C4-2B (cell line): ENCODE data around the gene DTX4.

Experiments
- ZFX ChIP-seq: fragments of 450-650 bp; IDR thresholded peaks from 2 replicates; pipeline ENCODE4 v1.6.1; 2017
- TF ChIP-seq, protein P1 (sequence below): fragments of 450-650 bp; conservative IDR thresholded peaks from 2 replicates; pipeline ENCODE4 v1.5.1; 2017; ENCODE audit warnings: mild to moderate bottlenecking

DNA sequence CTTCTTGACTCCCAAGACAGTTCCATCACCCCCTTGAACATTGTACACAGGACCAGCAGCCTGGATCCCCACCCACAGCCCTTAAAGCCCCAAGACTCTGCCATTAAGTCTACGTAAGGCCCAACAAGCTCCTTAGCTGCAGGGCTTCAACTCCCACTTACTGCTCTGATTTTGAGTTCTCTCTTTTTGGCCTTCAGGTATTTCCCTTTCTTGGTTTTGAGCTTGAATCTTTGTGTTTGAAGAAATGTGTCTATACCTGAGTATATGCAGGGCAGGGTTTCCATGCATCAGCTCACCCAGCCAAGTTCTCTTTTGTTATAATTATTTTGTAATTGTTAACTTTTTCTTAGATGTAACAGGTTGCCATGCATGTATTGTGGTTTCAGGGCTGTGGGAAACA, 51.2 kb downstream of the DTX4 start:
- TF ChIP-seq, protein P1, sequence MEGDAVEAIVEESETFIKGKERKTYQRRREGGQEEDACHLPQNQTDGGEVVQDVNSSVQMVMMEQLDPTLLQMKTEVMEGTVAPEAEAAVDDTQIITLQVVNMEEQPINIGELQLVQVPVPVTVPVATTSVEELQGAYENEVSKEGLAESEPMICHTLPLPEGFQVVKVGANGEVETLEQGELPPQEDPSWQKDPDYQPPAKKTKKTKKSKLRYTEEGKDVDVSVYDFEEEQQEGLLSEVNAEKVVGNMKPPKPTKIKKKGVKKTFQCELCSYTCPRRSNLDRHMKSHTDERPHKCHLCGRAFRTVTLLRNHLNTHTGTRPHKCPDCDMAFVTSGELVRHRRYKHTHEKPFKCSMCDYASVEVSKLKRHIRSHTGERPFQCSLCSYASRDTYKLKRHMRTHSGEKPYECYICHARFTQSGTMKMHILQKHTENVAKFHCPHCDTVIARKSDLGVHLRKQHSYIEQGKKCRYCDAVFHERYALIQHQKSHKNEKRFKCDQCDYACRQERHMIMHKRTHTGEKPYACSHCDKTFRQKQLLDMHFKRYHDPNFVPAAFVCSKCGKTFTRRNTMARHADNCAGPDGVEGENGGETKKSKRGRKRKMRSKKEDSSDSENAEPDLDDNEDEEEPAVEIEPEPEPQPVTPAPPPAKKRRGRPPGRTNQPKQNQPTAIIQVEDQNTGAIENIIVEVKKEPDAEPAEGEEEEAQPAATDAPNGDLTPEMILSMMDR, result no peak
- no peak for TF ChIP-seq ZFX
